Measurements from ENCODE around the gene AUTS2.
"Not testable (repeated sequence)": the region's sequence is repeated elsewhere in the genome, so short reads cannot be mapped to it uniquely, and the experiment has no call there.

Gene AUTS2

DNA sequence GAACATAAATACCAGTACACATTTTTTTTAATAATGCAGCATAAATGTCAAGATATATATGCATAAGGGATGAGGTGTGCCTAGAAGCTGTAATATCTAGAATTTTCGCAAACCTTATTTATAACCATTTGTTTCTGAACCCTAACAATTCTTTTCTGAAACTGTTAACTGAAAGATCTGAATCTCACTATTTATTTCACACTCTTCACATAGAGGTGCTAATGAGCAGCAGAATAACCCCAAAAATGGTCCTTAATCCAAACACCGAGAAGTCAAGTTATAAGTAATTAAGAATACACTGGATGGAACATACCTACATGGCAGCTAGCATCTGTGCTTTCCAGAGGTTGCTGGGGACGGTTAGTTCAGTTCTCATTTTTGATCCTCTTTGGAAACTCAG lies 742.0 kb downstream of the AUTS2 start:
- no peak for DNase-seq

DNA sequence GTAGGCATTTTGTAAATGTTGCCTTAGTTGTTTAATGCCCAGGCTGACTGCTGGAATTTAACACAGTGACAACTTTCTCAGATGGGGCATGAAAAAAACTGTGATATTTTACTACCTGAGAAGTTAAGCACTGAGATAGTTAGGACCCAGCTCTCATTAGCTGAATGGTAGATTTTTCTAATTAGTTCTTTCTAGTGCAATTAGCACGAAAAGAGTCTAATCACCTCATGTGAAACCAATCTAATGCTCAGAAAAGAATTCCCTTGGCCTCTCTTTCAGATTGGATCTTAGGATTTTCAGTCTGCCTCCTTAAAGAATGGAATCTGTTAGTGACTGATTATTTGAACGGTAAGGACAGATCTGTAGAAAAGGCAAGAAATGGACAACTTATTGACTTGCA lies 743.2 kb downstream of the AUTS2 start:
- no peak for DNase-seq

DNA sequence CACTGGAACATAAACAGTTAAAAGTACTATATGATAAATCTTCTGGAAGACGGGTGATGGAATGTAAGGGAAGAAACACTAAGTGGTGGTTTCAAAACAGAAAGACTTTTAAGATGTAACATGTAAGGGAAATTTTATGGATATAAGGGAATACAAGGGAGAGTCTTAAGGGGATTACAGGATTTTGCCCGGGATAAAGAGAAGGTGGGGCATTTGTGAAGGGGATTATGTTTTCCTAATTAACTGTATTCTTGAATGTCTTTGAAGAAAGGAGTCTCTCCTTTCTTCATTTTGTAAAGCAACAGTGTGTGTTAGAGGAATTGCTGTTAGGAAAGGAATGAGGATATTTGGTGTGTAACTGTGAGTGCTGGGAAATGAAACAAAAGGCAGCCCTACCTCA lies 745.2 kb downstream of the AUTS2 start:
- no peak for DNase-seq

DNA sequence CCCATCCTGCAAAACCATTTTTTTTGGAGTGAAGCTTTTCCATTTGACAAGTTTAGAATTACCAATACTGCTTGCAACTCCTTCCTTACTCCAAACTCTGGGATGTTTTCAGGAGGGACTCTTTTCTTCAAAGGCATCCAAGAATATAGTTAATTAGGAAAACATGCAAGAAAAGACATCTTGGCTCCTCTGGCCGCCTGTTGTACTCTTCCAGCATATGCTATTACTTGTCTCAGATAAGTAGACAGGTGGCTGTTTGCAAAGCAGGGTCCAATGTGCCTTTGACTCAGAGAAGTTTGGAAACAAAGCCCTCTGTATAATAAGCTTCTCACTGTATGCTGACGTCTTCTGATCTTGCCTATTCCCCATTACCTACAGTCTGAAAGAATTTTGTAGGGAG lies 746.5 kb downstream of the AUTS2 start:
- no peak for DNase-seq

DNA sequence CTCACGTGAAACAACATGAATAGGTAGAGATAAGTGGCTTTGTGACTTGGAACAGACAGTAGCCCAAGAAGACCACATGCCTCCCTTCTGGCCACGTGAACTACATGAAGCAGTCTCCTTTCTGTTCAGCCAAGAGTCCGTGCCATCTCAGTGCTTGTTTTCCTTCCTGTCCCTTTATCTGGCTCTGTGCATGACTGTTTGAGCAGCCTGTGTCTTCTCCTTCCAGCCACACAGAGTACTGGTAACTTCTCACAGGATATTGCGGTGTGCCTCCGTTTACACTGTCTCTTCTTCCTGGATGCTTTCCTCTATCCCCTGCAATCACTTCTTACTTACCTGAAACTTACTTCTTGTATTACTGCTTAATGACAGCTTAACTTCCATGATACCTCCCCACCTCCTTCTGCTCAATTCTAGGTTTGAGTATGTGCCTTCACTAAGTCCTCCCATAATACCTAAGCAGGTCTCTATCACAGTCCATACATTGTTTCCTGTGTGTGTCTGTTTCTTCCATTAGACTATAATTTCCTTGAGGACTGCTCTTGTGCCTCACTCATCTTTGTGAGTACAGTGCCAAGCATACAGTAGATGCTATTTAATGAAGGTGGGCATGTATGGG lies 748.7 kb downstream of the AUTS2 start:
- DNase-seq: no peak

DNA sequence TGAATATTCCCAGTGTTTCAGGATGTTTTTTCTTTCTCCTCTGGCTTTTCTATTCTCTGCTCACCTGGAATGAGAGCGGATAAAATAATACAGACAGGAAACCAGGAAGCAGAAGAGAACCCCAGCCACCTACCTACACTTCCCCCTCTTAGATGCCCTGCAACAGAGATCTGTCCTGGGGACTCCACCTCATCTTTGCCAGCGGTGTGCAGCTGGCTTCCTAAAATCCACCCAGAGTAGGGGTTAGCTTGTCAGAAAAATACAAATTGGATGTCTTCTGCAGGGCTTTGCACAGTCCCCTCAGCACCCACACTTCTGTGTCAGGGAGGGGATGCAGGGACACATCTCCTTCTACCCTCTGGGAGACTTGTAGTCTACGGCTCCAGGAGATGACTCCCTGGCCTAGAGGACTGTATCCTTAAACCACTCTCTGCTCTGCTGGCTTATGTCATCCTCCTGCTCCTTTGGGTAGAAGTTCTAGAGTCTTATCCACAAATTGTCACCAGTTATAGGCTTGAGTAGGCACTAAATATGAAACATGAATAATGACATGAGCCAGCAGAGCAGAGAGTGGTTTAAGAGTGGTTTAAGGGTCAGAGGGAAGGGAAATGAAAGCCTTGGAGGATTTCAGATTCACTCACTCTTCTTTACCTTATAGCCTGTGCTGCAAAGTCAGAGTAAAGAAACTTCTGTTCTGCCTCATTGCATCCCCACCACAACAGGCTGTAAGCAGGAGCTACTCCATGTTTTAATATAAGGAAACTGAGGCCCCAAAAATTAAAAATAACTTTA lies 749.4 kb downstream of the AUTS2 start:
- no peak for DNase-seq

DNA sequence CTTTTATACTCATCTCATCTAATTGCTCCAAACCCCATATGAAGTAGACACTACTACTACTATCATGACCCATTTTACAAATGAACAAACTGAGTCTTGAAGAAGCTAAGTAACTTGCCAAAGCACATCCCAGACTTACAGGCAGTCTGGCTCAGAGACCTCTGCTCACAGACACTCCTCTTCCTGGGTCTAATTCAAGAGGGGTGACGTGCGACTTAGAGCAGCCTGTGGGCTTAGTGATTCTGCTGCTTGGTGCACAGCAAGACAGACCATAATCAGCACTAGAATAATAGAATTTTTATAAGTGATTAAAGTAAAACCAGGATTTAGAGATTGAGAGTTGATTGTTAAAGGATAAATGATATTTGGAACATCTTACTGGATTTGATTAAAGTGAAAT lies 750.8 kb downstream of the AUTS2 start:
- no peak for DNase-seq

DNA sequence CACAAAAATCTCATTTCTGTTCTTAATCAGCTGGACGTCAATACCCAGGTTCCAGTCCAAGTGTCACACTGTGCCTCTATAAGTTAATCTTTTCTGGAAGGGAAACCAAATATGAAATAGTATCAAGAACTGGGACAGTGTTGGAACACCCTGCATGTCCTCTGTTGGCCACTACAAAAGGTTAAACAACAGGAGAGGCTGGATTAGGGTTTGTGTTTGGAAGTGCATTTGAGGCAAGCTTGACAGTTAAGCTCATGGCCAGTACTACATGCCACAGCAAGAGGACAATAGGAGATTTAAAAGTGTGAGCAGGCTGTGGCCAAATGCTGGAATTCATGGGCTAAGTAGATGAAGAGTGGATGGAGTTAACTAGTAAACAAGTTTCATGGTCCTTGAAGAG lies 751.5 kb downstream of the AUTS2 start:
- DNase-seq: no peak

DNA sequence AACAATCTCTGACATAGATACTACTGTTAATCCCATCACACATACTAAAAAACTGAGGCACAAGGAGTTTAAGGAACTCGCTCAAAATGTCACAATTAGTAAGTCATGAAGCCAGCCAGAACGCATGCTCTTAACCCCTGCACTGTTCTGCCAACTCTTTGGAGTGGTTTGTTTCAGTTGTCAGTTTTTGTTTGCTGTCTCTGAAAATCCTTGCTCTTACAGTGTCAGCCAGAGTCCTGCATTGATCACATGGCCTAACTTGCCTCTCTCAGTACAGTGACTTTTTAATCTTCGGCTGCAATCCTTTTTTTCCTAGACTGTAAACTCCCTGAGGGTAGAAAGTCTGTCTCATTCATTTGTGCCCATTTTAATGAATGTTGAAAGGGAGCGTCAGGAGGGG lies 753.8 kb downstream of the AUTS2 start:
- no peak for DNase-seq

DNA sequence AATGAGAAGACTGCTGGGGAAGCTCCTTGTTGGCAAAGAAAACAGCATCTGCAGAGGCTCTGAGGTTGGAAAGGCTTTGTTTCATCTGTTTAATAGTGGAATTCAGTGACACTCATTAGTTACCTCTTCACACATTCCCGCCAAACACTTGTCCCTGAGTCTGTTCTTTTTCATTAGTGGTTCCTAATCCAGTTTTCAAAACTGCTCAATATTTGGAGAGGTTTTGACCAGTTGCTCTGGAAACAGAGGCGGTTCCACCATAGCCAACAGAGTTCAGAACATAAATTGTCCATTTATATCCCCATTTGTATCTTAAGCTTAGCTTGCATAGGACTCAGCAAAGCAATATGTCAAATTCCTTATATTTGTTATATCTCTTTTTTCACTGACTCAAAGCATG lies 754.6 kb downstream of the AUTS2 start:
- DNase-seq: no peak

DNA sequence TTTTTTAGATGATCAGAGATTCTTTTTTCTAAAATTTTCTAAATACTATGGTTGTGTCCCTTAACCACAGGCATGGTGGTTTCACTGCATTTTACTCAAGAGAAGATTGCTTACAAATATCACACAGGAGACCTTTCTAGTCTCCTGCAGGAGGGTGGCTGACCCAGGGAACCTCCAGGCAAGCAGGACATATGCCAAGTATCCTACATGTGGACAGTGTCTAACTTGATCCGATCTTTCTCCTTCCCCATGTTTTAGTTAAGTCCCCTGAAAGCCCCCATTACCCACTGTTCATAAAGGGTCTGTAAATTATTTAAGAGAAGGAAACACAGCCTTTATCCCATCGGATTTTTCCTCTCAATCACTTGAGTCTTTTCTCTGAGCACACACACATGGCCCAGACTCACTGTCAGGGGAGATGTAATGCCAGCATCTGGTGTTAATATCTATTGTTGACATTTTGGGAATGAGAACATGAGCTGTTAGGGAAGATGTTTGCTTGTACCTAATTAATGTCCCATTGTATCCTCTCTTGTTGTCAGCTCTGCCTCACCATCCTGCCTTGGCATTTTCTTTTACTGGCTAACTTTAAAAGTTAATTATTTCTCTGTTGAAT lies 755.2 kb downstream of the AUTS2 start:
- no peak for DNase-seq

DNA sequence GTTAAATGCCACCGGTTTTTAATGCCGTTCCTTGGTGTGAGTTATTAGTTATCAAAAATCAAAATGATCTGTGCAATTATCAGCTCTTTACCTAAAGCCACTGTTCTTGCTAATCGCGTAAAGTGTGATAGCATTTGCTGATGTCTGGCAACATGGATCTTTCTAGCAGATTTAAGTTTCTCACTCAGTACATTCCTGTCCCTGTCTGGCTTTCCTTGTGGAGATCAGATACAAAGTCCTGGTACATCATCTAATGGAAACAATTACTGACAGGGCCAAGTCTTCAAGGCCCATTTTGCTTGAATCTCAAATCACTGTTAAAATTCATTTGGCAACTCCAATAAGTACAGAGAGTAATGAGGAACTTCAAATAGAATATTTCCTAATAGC lies 755.7 kb downstream of the AUTS2 start:
- no peak for DNase-seq

DNA sequence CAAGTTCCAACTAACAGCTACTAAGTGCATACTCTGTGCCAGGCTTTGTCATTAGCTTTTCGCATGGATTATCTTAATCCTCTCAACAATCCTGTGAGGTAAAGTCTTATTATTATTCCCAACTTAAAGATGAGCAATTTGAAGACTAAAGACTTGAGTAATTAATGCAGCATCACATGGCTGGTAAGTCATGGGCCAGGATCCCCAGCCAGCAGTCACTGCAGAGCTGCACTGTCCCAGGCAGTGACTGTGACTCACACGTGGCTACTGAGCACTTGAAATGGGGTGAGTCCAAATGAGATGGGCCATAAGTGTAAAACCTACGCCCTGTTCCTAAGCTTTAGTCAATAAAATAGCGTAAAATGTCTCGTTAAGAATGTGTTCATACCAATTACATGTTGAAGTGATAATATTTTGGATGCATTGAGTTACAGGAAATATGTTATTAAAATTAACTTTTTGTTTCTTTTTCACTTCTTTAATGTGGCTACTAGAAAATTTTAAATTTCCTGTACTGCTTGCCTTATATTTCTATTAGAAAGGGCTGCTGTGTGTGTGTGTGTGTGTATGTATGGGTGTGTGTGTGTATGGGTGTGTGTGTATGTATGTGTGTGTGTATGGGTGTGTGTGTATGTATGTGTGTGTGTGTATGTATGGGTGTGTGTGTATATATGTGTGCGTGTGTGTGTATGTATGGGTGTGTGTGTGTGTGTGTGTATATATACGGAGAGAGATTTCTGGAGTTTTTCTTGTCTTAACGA lies 756.3 kb downstream of the AUTS2 start:
- DNase-seq: no peak

DNA sequence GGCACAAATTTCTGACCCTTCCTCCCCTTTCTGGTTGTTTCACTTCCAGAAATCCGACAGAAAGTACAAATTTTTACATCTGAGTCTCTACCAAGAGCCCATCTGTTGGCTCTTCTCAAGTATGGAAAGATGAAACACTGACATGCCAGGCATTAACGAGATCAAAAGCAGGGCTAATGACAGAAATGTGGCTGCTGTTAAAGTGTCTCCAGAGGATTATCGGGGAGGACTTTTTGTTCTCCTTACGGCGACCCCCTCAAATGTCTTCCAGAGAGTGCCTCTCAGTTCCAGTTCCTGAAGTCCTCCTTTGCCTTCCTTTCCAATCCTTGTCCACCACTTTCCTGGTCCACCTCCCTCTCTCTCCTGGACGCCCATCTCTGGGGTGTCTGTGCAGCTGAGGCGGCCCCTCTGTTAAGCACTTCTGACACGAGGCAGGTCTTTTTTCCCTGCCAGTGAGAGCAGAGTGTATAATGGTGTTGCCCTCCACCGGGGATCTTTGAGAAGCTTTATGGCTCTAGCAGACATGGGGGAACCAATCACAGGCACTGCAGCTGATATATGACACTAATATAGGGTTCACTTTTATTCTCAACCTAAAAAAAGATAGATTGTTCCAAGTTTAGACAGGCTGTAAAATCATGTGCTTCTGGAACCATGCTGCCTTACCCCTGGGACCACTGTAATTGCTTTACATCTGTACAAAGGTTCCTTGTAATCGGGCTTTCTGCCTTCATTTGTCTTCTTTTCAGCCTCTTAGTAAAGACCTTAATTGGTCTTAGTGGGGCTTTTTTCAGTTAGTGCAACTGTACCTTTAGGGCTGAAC lies 757.1 kb downstream of the AUTS2 start:
- DNase-seq: no peak

DNA sequence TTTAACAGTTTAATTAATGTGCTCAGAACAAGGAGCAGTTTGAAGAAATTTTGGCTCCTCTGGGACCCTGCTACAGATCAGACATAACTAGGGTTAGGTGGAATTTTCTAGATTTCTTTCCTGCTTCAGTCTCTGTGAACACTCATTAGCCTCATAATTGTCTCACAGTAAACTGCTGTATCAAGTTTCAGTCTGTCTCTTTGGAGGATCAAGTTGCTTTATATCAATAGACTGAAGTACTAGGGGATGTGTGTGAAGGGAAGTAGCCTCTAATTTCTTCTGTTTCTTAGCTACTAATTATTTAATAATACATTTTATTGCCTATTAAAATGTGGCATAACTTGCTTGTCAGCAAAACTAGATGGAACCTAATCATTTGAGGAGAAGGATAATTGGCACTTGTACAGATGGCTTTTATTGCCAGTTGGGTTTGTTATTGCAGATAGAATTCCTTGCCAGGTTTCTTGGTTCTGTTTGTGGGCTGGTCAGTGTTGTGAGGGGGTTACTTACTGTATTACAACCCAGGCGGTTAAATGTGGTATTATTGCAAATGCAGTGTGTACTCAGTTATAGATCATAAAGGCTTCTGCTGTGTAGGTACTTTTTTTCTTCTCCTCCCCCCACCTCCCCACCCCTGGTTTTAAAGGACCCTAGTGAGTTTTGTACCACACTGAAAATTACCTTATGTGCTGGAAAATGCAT lies 758.0 kb downstream of the AUTS2 start:
- DNase-seq: no peak

DNA sequence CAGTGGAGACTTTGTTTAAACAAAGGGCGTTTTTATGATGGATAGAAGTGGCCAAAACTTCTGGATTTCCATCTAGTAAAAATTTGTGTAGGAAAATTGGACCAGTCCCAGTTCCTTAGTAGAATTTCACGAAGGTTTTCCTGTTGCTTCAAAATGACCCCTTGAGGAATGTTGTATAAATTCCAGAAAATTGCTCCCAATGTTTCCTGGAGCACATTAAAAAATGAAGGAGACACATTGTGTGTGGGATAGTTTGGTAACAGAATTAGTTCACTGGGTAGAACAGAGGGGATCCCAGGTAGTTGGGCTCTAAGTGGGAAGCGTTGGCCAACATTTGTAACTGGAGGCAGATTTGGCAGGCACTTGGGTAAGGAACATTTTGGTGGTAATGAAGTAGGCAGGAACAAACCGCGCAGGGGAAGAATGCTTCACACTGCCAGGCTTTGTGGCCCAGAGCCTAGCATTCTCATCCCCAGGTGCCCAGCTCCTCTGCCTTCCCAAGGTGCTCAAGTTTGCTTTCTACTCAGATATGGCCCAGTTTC lies 758.6 kb downstream of the AUTS2 start:
- no peak for DNase-seq

DNA sequence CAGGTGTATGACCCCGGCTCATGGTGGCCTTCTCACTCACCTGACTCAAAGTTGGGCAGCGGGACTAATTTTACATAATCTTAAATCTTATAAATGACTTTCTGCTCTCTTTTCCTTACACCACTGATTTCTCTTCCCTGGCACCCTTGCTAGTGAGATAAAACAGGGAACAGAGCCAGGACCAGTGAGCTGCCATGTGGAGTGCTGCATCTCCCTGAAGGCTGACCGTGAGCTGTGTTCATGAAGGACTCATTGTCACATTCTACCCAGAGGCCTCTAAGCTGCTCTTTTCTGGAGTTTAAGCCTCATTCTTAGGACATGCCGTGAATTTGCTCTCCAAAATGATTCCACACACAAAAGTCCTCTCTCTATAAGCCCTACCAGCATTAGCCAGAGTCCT lies 762.3 kb downstream of the AUTS2 start:
- DNase-seq: no peak

DNA sequence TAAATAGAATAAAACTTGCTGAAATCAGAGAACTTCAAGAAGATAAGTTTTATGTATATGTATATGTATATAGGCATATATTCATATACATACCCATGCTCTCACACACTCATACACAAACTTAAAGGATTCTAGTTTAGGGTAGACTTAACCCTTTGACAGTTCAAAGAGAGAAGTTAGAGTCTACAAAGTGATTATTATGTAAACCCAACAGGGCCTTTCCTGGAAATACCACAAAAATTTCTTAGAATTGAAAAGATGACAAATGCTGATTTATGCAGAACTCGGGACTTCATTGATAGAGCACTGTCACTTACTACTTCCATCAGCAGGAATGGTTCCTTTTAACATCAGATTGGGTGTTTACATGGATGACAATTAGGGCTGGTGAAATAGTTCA lies 763.5 kb downstream of the AUTS2 start:
- DNase-seq: no peak

DNA sequence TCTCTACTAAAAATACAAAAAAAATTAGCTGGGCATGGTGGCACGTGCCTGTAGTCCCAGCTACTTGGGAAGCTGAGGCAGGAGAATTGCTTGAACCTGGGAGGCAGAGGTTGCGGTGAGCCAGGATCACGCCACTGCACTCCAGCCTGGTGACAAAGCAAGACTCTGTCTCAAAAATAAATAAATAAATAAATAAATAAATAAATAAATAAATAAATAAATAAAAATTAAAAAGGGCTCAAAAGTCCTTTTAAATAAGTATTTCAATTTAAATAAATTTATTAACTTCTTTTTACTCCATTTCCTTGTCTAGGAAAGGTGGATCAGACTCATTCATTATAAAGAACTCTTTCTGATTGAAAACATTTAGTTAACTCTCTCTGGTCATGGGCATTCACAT lies 766.1 kb downstream of the AUTS2 start:
- not testable (repeated sequence) for DNase-seq

DNA sequence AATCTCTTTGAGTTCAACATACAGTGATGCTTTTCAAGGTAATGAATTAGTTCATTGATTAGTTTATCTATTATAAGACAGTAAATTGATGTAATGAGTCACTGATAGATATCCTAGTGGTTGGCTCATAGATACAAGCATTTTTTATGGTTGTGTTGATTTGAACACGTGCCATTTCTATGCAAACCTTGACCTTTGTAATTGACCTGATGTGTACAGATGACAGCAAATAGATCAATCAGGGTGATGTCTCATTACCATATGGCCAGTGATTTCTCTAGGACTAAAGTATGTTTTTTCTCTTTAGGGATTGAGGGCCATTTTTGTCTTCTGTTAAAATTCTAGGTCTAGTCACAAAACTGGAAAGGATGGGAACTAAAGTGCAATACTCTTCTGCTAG lies 773.4 kb downstream of the AUTS2 start:
- DNase-seq: no peak

DNA sequence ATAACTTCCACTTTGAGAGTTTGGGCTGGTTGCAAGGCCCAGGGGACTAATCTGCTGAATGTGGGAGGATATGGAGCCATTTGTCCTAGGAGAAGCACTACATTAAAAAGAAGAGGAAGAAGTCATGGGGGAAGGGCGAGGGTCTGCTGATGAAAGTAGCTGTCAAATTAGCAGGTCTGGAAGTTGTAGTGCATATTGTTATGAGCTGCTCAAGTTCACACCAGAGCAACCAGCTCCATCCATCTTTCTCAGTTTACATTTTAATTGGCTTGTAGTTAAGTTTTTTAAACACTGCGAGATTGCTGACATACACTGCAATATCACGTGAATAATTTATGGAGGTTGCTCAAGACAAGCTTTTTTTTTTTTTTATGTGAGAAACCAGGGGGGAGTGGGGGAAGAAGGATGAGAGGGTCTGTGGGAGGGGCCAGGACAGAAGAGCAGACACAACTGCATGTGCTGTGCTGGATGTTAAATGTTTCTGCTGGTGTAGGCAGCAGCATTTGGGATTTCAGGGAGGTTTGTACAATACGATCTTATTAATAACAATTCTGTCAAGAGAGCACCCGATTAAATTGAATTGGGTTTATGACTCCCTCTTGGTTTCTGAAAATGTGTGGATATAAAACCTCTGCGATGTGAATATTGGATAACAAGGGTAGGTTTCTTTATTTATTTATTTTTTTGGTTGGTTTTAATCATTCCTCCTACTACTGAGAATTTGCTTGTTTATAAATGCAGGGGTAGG lies 774.7 kb downstream of the AUTS2 start:
- no peak for DNase-seq

Data from effector CD8-positive, alpha-beta T cell (primary cell).